Activated T-helper 1 cell treated with anti-CD3 and anti-CD28 coated beads, Interleukin-12 subunit alpha, Interleukin-12 subunit beta, Interleukin-2, Interleukin-4 antibody, amounts not matched to agents 30 ng/mL and 10 ng/mL and 1 ng/mL, durations not matched to agents 14 hours and 24 hours and 36 hours (primary cell): Measurements from ENCODE around the gene TENM4. TPM values are rescaled to one million over a fixed set of nuclear protein-coding genes. Genes with fewer than 3 reads are reported as not detected.

Source experiments
- DNase-seq: peaks from one replicate; pipeline ENCODE4 v3.0.0; 2021; ENCODE audit warnings: low spot score
- H3K27ac Mint-ChIP-seq: one replicate; pipeline ENCODE4 v1.8.0; 2021; ENCODE audit warnings: mild to moderate bottlenecking, mixed read lengths
- H3K27me3 Mint-ChIP-seq: one replicate; pipeline ENCODE4 v1.8.0; 2022; ENCODE audit warnings: mild to moderate bottlenecking, moderate library complexity, mixed read lengths; ENCODE audit not compliant: insufficient read depth
- H3K36me3 Mint-ChIP-seq: one replicate; pipeline ENCODE4 v1.8.0; 2021; ENCODE audit warnings: low read depth, mixed read lengths
- H3K4me1 Mint-ChIP-seq: one replicate; pipeline ENCODE4 v1.8.0; 2021; ENCODE audit warnings: low read depth, mixed read lengths
- H3K4me3 Mint-ChIP-seq: one replicate; pipeline ENCODE4 v1.8.0; 2021; ENCODE audit warnings: mild to moderate bottlenecking, moderate library complexity, mixed read lengths
- H3K9me3 Mint-ChIP-seq: one replicate; pipeline ENCODE4 v1.8.0; 2021; ENCODE audit warnings: mixed read lengths
- intact Hi-C: fragments of 100-400 bp; cut with micrococcal nuclease; formaldehyde crosslinking; loops from one replicate; pipeline ENCODE4 v1.15.1; 2024
- total RNA-seq: library from RNA; stranded (reverse); gene quantifications from 2 replicates; pipeline ENCODE4 v1.2.3, GENCODE V29; 2022

TENM4 gene
- total RNA-seq, 1 donor from 2014 or later, result 0.03 TPM

DNA sequence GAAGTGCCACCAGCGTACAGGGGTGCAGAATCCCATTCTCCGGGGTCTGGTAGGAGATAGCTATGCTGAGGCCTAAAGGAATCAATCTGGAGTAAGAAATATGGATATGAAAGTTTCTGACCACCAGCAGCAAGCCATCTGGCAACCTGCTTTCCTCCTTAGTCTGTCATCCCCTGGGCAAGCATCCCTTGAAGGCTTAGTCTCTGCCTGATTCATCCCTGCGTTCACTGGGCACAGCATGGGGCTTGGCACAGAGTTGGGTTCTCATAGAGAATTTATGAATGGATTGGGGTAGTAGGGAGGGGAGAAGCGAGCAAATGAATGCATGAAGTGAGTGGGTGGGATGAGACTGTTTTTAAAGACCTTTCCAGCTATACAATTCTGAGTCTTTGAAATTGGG lies 780.4 kb downstream of the TENM4 start:
- no peak for DNase-seq
- Mint-ChIP-seq H3K9me3 (no peaks in the 10 kb centered on the region), H3K27ac (no peak overlapping the region), H3K36me3 (no peaks in the 10 kb centered on the region), H3K4me3 (no peak overlapping the region), H3K4me1 (no peaks in the 10 kb centered on the region), H3K27me3 (peaks cover 7% of the 10 kb centered on the region)
- intact Hi-C loops, result no loop called here

DNA sequence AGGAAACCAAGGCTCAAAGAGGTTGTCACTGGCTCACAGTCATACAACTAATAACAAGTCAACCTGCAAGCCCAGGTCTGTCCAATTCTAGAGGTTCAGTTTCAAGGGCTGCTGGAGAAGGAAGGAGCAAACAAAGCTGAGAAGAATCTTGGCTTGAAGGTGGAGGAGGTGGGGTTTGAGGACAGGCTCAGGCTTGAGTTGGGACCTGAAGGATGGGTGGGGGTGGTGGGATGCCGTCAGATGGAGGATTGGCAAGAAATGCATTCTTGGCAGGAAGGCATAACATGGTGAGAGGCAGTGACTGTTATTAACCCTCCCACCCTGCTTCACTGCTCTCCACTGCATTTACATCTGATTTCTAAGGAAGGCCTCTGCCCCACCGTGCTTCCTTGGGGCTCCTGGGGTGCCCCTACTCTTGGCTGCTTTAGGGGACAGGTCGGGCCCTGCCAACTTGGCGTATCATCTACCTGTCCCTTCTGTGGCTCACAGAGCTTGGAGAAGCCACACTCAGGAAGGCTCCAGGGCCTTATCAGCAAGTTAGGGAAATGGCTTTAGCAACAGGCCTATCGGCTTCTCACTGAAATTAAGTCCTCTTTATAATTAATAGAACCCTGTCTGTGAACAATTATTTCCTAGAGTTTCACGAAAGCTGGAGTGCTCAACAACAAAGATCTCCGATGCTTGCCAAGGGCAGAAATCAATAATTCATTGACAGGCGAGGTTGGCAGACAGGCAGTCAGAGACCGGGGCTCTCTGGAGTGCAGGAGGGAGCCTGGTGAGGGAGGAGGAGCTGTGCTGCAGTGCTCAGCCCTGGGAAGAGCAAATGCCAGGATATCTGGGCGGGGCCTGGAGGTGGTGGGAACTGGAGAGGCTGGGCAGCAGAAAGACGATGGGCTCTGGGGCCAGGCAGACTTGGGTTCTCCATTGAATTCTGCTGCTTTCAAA lies 781.2 kb downstream of the TENM4 start:
- peaks cover under 1% of the 10 kb centered on the region for H3K4me1 Mint-ChIP-seq
- H3K4me3 Mint-ChIP-seq, result no peak overlapping the region
- no peak for DNase-seq
- H3K36me3 Mint-ChIP-seq, result no peaks in the 10 kb centered on the region
- no peak overlapping the region for H3K27ac Mint-ChIP-seq
- no peaks in the 10 kb centered on the region for H3K9me3 Mint-ChIP-seq
- intact Hi-C loops, result no loop called here
- peaks cover 7% of the 10 kb centered on the region for H3K27me3 Mint-ChIP-seq

DNA sequence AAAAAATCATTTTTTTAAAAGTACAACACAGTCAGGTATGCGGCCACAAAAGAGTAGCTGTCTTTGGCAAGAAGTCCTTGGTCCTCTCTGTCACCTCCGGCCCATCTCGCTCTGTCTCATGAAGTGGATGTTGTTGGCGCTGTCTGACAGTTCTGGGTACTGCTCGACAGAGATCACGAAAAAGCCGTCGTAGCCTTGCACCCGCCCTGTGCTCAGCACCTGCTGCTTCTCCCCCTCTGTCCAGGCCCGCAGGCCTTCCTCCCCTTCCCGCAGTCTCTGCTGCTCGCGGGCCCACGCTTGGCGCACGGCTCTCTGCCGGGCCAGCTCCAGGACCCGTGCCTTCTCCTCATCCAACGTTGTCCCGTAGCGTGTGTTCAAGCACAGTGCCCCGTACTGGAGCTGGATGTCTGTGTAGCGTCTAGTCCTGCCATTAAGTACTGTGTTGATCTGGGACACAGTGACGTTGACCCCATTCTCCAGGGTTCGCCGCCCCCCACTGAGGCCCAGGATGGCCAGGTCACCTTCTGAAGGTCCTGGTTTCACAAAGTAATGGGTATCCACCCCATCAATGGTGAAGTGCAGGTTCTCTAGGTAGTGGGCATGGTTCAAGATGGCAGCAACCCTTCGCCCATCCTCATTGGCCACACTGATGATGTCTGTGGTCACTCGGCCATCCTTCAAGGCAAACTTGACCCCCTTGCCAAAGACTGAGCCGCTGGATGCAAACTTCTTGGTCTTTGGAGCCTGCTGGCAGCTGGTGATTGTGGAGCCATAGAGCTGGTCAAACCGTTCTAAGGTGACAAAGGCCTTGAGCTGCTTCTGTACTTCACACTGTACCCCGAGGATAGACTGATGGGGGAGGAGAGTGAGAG lies 782.6 kb downstream of the TENM4 start:
- peaks cover 7% of the 10 kb centered on the region for H3K27me3 Mint-ChIP-seq
- H3K4me3 Mint-ChIP-seq, result no peak overlapping the region
- no peaks in the 10 kb centered on the region for H3K9me3 Mint-ChIP-seq
- intact Hi-C loops, result no loop called here
- DNase-seq, result no peak
- no peak overlapping the region for H3K27ac Mint-ChIP-seq
- H3K36me3 Mint-ChIP-seq, result no peaks in the 10 kb centered on the region
- peaks cover 11% of the 10 kb centered on the region for H3K4me1 Mint-ChIP-seq

DNA sequence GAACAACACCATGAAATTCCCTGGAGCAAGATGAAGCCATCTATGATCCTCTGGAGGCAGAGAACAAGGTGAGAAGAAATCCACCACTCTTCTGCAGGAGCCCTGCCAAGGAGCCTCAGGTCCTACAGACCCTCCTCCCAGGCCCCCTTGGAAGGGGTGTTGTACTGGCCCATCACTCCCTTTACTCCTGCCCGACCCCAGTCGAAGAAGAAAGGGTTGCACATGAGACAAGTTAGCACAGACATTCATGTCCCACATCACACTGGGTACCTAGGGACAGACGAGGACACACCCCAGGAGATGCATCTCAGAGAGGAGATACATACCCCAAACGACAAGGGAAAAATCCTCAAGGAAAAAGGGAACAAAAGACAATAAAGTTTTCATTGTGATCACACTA lies 783.4 kb downstream of the TENM4 start:
- no peaks in the 10 kb centered on the region for H3K9me3 Mint-ChIP-seq
- DNase-seq, result no peak
- no peak overlapping the region for H3K27ac Mint-ChIP-seq
- H3K27me3 Mint-ChIP-seq, result peaks cover 7% of the 10 kb centered on the region
- intact Hi-C loops, result no loop called here
- H3K4me1 Mint-ChIP-seq, result peaks cover 11% of the 10 kb centered on the region
- no peak overlapping the region for H3K4me3 Mint-ChIP-seq
- H3K36me3 Mint-ChIP-seq, result peaks cover 2% of the 10 kb centered on the region

DNA sequence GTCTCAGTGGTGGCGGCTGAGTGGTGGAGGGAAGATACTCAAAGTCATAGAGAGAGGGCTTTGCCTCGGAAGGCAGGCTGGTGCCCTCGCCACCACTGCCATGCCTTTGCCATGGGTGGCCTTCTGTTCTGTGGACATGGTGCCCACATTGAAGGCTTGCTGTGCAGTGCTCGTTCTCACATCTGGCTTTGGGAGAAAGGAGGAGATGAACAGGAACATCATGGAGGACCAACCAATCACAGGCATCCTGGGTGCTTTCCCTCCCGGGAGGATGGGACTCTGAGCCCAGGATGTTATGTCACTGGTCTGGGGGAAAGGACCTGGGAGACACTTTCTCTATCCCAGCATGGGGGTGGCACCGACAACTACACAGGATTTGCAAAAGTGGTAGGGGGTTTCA lies 783.8 kb downstream of the TENM4 start:
- DNase-seq, result no peak
- Mint-ChIP-seq H3K36me3 (peaks cover 2% of the 10 kb centered on the region), H3K27me3 (peaks cover 7% of the 10 kb centered on the region), H3K4me3 (no peak overlapping the region), H3K9me3 (no peaks in the 10 kb centered on the region), H3K27ac (no peak overlapping the region), H3K4me1 (peaks cover 16% of the 10 kb centered on the region)
- intact Hi-C loops, result no loop called here

DNA sequence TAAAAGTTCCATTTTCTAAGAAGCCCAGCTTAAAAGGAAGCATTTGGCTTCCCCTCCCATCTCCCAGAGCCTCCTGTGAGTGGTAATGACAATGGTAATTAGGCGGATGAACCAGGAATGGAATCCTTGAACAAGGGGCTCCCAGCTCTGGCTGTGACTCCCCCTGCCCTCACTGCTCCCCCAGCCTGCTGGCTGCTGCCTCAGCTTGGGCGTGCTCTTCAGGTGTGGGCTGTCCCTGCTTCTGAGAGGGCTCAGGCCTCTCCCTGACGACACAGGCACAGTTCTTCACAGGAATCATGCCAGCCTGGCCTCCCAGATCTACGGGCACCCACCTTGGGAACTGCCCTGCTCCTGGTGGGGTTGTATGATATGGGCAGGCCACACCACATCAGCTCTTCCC lies 784.5 kb downstream of the TENM4 start:
- H3K4me3 Mint-ChIP-seq, result no peak overlapping the region
- H3K27ac Mint-ChIP-seq, result no peak overlapping the region
- H3K9me3 Mint-ChIP-seq, result no peaks in the 10 kb centered on the region
- peaks cover 2% of the 10 kb centered on the region for H3K36me3 Mint-ChIP-seq
- DNase-seq, result no peak
- intact Hi-C loops, result no loop called here
- peaks cover 7% of the 10 kb centered on the region for H3K27me3 Mint-ChIP-seq
- peaks cover 22% of the 10 kb centered on the region for H3K4me1 Mint-ChIP-seq

DNA sequence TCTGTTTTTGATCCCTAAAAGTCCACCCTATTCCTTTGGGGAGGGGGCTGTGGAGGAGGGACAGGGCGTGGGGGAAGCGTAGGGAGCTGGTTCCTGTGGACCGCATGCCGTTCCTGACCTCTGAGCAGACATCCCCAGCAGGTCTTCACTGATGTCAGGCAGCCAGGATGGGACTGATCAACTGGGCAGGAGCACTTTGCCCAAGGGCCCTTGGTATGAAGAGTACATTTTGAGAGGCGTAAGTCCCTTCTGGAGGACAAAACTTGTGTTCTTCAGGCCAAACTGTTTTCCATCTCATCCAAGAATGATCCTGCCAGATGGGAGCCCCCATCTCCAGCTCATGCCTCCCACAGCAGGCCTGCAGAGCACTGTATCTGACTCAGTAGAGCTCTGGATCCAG lies 785.3 kb downstream of the TENM4 start:
- peaks cover 7% of the 10 kb centered on the region for H3K27me3 Mint-ChIP-seq
- peaks cover 23% of the 10 kb centered on the region for H3K4me1 Mint-ChIP-seq
- intact Hi-C loops, result no loop called here
- H3K36me3 Mint-ChIP-seq, result peaks cover 2% of the 10 kb centered on the region
- H3K9me3 Mint-ChIP-seq, result no peaks in the 10 kb centered on the region
- no peak overlapping the region for H3K4me3 Mint-ChIP-seq
- no peak overlapping the region for H3K27ac Mint-ChIP-seq
- DNase-seq, result no peak

DNA sequence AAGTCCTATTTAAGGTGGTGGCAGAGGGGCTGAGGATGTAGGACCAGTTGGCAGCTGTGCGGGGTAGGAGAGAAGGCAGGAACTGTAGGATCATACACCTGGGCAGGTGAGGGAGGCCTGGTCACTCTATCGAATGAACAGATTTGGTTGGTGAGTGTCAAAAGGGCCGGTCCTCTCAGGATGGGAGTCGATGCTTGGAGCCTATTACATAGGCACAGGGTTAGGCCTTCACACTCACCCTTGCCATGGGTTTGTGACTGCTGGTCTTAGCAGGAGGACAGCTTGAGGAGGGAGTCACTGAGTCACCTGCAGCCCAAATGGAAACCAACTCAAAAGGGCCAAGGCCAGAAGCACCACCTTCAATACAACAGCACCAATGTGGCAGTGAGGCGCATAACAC lies 786.0 kb downstream of the TENM4 start:
- Mint-ChIP-seq H3K27me3 (peaks cover 6% of the 10 kb centered on the region), H3K9me3 (no peaks in the 10 kb centered on the region), H3K36me3 (peaks cover 2% of the 10 kb centered on the region), H3K4me3 (no peak overlapping the region), H3K4me1 (peaks cover 23% of the 10 kb centered on the region), H3K27ac (no peak overlapping the region)
- DNase-seq, result no peak
- intact Hi-C loops, result no loop called here

DNA sequence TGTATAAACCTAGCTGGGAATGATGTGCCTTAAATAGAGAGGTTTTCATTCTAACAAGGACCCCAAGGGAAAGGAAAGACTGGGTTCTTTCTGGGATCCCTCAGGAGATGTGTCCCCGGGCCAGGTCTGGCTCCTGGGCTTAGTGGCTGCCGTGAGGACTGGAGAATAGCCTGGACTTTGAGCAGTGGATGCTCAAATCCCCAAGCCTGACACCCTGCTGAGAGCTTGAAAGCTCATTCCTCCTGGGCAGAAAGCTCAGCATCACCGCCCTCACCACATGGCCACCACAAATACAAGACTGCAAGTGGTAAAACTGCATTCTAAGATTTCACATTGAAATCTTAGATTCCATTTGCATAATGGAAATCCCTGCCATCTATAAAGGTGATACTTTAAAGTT lies 786.8 kb downstream of the TENM4 start:
- Mint-ChIP-seq H3K27me3 (peaks cover 5% of the 10 kb centered on the region), H3K9me3 (no peaks in the 10 kb centered on the region), H3K27ac (peak overlapping the region; percentile 40), H3K4me1 (peaks cover 23% of the 10 kb centered on the region), H3K4me3 (no peak overlapping the region), H3K36me3 (peaks cover 2% of the 10 kb centered on the region)
- DNase-seq, result no peak
- intact Hi-C loops, result no loop called here

DNA sequence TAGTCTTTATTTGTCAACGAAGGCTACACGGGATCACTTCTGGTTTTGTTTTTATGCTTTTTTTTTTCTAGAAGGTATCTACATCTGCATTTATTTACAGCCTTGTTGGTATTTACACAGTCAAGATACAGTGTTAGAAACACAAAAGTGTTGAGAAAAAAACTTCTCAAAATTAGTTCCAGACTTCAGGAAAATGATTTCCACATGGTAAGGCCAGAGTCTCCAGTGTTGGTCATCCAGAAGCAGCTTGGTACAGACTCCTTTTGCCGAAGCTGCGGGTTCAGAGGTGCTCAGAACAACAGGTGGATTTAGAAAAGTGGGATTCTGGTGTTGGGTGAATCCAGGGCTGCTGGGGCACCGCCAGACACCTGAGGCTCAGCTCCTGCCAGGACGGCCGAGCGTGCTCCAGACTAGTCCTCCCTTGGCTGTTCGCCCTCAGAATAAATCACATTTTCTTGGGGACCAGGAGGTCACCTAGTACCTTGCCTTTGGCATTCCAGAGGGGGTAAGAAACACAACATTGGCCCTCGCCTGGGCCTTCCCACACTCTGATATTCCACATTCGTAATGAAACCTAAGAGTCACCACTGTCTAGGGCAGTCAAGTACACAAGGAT lies 787.4 kb downstream of the TENM4 start:
- Mint-ChIP-seq H3K4me3 (no peak overlapping the region), H3K27ac (peak overlapping the region; percentile 40), H3K9me3 (no peaks in the 10 kb centered on the region), H3K36me3 (peaks cover 2% of the 10 kb centered on the region), H3K27me3 (peaks cover 3% of the 10 kb centered on the region), H3K4me1 (peaks cover 23% of the 10 kb centered on the region)
- DNase-seq, result no peak
- intact Hi-C loops, result no loop called here

DNA sequence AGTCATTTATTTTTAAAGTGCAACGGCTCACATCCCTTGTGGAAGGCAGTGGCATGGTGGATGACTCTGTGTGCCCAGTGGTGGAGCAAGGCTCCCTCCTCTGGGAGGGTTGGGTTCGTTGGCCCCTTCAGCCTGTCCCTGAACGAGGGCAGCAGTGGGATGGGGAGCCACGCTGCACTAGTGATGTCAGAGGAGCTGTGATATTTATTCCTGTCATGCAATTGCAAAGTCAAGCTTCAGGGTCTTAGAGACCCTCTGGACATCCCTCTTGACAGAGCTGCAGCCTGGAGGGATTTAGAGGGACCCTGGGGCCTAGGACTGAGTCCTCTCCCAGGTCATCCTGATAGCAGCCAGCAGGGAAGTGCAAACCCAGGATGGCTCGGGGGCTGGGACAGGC lies 788.0 kb downstream of the TENM4 start:
- H3K27me3 Mint-ChIP-seq, result peaks cover 3% of the 10 kb centered on the region
- H3K4me3 Mint-ChIP-seq, result peak overlapping the region; percentile 67
- no peaks in the 10 kb centered on the region for H3K9me3 Mint-ChIP-seq
- DNase-seq, result no peak
- peaks cover 2% of the 10 kb centered on the region for H3K36me3 Mint-ChIP-seq
- intact Hi-C loops, result loop anchor here (1.0 kb wide), 2 partner anchors 10 to 17 kb away; no protein-coding TSS in a partner anchor
- peaks cover 23% of the 10 kb centered on the region for H3K4me1 Mint-ChIP-seq
- peak overlapping the region; percentile 93 for H3K27ac Mint-ChIP-seq

DNA sequence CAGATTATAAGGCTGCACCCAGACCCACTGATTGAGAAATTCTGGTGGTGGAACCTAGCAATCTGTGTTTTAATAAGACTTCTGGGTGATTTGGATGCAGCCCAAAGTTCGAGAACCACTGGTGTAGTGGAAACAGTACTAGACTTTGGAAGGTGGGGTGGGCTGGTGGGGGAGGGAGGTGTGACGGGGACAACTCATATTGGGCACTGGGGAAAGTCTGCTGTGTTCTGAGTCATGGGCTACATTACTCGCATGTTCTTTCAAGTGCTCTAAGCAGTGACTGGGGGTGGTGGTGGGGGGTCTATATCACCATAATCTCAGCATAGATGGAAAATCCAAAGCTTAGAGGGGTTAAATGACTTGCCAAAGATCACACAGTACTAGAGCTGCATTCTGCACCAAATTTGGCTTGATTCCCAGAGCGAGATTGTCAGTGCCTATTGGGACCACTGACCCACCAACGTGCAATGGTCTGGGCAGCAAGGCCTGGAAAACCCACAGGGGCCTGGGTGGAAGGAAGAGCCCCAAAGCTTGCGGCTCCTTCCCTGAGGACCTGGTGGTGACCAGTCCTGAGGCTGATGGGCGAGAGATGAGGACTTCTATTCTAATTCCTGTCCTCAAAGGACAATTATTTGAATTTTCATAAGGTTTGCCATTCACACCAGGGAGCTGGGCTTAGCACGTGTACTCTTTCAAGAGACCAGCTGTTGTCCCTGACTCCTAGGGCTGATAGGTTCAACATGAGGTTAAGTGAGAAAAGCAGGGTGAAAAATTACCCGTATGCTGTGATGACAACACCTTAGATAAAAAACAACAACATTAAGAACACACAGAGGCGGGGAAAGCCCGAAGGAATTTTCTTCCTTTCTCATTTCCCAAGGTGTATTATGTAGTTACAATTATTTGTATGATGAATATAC lies 788.6 kb downstream of the TENM4 start:
- no peaks in the 10 kb centered on the region for H3K9me3 Mint-ChIP-seq
- peak overlapping the region; percentile 93 for H3K27ac Mint-ChIP-seq
- peak overlapping the region; percentile 67 for H3K4me3 Mint-ChIP-seq
- H3K36me3 Mint-ChIP-seq, result peaks cover 2% of the 10 kb centered on the region
- peaks cover 3% of the 10 kb centered on the region for H3K27me3 Mint-ChIP-seq
- DNase-seq, result no peak
- intact Hi-C loops, result loop anchor here (1.0 kb wide), 2 partner anchors 9 to 16 kb away; no protein-coding TSS in a partner anchor
- peaks cover 23% of the 10 kb centered on the region for H3K4me1 Mint-ChIP-seq
